ENCODE measurements around the gene LPIN2. TPM values are rescaled to one million over a fixed set of nuclear protein-coding genes. Genes with fewer than 3 reads are reported as not detected.

Gene LPIN2
- total and polyA plus RNA-seq, 2 of the 13 experiments (the other 11 are each of a cell fraction or from before 2014, with no cell fraction given): 46.0 to 119 TPM

DNA sequence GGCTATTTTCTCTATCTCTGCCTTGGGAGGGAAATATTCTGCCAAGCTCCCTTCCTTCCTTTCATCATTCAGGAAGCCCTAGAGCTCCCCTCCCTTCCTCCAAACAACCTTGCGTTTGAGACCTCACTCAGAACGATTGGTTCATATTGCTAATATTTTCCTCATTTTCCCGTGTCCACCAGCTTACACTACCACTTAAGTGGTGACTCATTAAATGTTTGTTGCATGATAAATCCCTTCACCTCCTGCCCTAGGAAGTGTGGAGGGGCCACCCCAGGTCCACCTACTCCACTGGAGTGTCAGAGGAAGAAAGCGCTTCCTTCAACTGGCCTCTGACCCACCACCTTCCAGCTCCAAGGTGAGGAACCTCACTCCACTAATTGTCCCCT is 2.3 kb upstream of the LPIN2 start (continued):
- TF ChIP-seq, protein P1, sequence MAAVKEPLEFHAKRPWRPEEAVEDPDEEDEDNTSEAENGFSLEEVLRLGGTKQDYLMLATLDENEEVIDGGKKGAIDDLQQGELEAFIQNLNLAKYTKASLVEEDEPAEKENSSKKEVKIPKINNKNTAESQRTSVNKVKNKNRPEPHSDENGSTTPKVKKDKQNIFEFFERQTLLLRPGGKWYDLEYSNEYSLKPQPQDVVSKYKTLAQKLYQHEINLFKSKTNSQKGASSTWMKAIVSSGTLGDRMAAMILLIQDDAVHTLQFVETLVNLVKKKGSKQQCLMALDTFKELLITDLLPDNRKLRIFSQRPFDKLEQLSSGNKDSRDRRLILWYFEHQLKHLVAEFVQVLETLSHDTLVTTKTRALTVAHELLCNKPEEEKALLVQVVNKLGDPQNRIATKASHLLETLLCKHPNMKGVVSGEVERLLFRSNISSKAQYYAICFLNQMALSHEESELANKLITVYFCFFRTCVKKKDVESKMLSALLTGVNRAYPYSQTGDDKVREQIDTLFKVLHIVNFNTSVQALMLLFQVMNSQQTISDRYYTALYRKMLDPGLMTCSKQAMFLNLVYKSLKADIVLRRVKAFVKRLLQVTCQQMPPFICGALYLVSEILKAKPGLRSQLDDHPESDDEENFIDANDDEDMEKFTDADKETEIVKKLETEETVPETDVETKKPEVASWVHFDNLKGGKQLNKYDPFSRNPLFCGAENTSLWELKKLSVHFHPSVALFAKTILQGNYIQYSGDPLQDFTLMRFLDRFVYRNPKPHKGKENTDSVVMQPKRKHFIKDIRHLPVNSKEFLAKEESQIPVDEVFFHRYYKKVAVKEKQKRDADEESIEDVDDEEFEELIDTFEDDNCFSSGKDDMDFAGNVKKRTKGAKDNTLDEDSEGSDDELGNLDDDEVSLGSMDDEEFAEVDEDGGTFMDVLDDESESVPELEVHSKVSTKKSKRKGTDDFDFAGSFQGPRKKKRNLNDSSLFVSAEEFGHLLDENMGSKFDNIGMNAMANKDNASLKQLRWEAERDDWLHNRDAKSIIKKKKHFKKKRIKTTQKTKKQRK (IDR thresholded peaks at IDR 0.05; ENCODE audit: low read length): no peak
- TF ChIP-seq FOXA1 (IDR thresholded peaks at IDR 0.05): no peak
- TF ChIP-seq FOXA1 (CRISPR knock-in tag; IDR thresholded peaks at IDR 0.05): no peak
- no peak for TF ChIP-seq JUN (CRISPR knock-in tag; IDR thresholded peaks at IDR 0.05)
- TF ChIP-seq ZNF460 (CRISPR knock-in tag; IDR thresholded peaks at IDR 0.05; ENCODE audit: borderline replicate concordance): no peak
- TF ChIP-seq MEF2D (CRISPR knock-in tag; IDR thresholded peaks at IDR 0.05): no peak
- no peak for TF ChIP-seq MIER2 (CRISPR knock-in tag; IDR thresholded peaks at IDR 0.05)
- no peak for TF ChIP-seq RBAK (CRISPR knock-in tag; IDR thresholded peaks at IDR 0.05)
- no peak for TF ChIP-seq ZNF770 (CRISPR knock-in tag; IDR thresholded peaks at IDR 0.05)
- no peak for TF ChIP-seq ZNF501 (CRISPR knock-in tag; IDR thresholded peaks at IDR 0.05)
- TF ChIP-seq RXRA (CRISPR knock-in tag; IDR thresholded peaks at IDR 0.05): no peak
- no peak for TF ChIP-seq ZNF83 (CRISPR knock-in tag; IDR thresholded peaks at IDR 0.05; ENCODE audit: borderline replicate concordance)
- TF ChIP-seq ZMYM3 (CRISPR knock-in tag; IDR thresholded peaks at IDR 0.05): no peak
- no peak for TF ChIP-seq RBM39 (IDR thresholded peaks at IDR 0.05; ENCODE audit: low read depth, low read length, poor library complexity, severe bottlenecking)
- TF ChIP-seq GABPA (IDR thresholded peaks at IDR 0.05; ENCODE audit: low read depth, low read length): no peak
- TF ChIP-seq GABPA (CRISPR knock-in tag; IDR thresholded peaks at IDR 0.05; ENCODE audit: low read depth): no peak
- no peak for TF ChIP-seq SIN3B (IDR thresholded peaks at IDR 0.05; ENCODE audit: low read length)
- TF ChIP-seq ZUFSP (CRISPR knock-in tag; IDR thresholded peaks at IDR 0.05; ENCODE audit: borderline replicate concordance): no peak
- TF ChIP-seq SAFB2 (CRISPR knock-in tag; IDR thresholded peaks at IDR 0.05; ENCODE audit: borderline replicate concordance, low read depth): no peak
- TF ChIP-seq RORA (CRISPR knock-in tag; IDR thresholded peaks at IDR 0.05): no peak
- TF ChIP-seq, protein P2, sequence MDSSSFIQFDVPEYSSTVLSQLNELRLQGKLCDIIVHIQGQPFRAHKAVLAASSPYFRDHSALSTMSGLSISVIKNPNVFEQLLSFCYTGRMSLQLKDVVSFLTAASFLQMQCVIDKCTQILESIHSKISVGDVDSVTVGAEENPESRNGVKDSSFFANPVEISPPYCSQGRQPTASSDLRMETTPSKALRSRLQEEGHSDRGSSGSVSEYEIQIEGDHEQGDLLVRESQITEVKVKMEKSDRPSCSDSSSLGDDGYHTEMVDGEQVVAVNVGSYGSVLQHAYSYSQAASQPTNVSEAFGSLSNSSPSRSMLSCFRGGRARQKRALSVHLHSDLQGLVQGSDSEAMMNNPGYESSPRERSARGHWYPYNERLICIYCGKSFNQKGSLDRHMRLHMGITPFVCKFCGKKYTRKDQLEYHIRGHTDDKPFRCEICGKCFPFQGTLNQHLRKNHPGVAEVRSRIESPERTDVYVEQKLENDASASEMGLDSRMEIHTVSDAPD (CRISPR knock-in tag; IDR thresholded peaks at IDR 0.05): no peak
- TF ChIP-seq HDAC2 (CRISPR knock-in tag; IDR thresholded peaks at IDR 0.05): no peak
- TF ChIP-seq NPAS2 (CRISPR knock-in tag; IDR thresholded peaks at IDR 0.05; ENCODE audit: borderline replicate concordance): no peak
- no peak for TF ChIP-seq ZNF414 (CRISPR knock-in tag; IDR thresholded peaks at IDR 0.05)

Data from HepG2 (cell line).